Measurements from ENCODE around the gene MLF2. TPM values are rescaled to one million over a fixed set of nuclear protein-coding genes. Genes with fewer than 3 reads are reported as not detected.

MLF2 gene
- total RNA-seq, 1 experiment from 2014 or later = 175 TPM

DNA sequence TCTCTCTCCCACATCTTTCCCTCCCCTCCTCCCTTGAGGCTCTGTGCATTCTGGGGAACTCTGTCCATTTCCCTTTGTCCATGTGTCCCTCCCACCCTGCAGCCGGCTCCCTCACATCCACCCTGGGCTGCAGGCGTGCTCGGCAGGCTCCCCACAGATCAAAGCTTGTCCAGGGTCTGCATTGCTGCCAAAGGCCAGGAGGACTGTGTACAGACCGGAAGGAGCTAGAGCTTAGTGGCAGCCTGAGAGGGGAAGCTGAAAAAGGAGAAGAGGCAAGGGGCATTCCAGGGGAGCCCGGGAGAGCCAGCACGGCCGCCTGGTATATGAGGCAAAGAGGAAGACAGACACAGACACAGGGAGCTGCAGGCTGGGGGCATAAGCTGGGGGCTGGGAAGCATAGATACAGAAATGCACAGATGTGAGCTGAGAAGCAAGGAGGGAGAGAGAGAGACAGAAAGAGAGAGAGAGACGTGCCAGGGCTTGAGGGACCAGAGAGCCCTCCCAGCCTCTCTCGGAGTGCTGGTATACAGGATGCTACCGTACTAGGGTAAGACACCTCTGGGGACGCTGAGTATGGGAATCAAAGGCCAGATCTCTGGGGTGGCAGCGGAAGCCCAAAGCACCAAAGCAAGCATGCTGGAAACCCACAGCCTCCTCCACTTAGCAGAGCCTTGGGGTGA is 39.7 kb upstream of the MLF2 start:
- BruUV-seq (replicated peaks) = no TSS peak
- Histone ChIP-seq H3K4me3 (ENCODE audit: low read depth in 2 of 2, low read length in 2 of 2) (no peak overlapping the region), H3K36me3 (ENCODE audit: control insufficient read depth, insufficient read depth, low read length) (no peaks in the 10 kb centered on the region), H3K9me3 (ENCODE audit: control insufficient read depth, insufficient read depth, low read depth, low read length) (no peaks in the 10 kb centered on the region), H3K27me3 (ENCODE audit: control insufficient read depth, insufficient read depth, low read length) (no peaks in the 10 kb centered on the region), H3K27ac (ENCODE audit: low read length) (no peak overlapping the region), H3K4me1 (ENCODE audit: control insufficient read depth, insufficient read depth, low read length) (no peaks in the 10 kb centered on the region)
- ChIA-PET POLR2A (interaction anchor here (0.6 kb wide), 1 partner anchor 15 kb away, joined by 7 read pairs; no protein-coding TSS in a partner anchor), CTCF (interaction anchor here (0.6 kb wide), 1 partner anchor 143 kb away, joined by 4 read pairs; no protein-coding TSS in a partner anchor)
- in situ Hi-C loops (cut with HindIII; ENCODE audit: low pct_unique_long_range_greater_than_20kb, low sequenced_read_pairs) (no loop called here), intact Hi-C loops (cut with micrococcal nuclease; ENCODE audit: unreplicated experiment) (no loop called here)
- DNase-seq (ENCODE audit: low read depth, low spot score) (no peak), ATAC-seq (peak; percentile 70)
- TF ChIP-seq TCF7L2 (IDR thresholded peaks at IDR 0.05; ENCODE audit: low read depth, low read length) (no peak), SIN3A (IDR thresholded peaks at IDR 0.05; ENCODE audit: borderline replicate concordance, insufficient read depth, low read depth, low read length) (no peak), POLR2AphosphoS5 (IDR thresholded peaks at IDR 0.05; ENCODE audit: low read depth, low read length) (no peak)
- TF ChIP-seq, protein P1, sequence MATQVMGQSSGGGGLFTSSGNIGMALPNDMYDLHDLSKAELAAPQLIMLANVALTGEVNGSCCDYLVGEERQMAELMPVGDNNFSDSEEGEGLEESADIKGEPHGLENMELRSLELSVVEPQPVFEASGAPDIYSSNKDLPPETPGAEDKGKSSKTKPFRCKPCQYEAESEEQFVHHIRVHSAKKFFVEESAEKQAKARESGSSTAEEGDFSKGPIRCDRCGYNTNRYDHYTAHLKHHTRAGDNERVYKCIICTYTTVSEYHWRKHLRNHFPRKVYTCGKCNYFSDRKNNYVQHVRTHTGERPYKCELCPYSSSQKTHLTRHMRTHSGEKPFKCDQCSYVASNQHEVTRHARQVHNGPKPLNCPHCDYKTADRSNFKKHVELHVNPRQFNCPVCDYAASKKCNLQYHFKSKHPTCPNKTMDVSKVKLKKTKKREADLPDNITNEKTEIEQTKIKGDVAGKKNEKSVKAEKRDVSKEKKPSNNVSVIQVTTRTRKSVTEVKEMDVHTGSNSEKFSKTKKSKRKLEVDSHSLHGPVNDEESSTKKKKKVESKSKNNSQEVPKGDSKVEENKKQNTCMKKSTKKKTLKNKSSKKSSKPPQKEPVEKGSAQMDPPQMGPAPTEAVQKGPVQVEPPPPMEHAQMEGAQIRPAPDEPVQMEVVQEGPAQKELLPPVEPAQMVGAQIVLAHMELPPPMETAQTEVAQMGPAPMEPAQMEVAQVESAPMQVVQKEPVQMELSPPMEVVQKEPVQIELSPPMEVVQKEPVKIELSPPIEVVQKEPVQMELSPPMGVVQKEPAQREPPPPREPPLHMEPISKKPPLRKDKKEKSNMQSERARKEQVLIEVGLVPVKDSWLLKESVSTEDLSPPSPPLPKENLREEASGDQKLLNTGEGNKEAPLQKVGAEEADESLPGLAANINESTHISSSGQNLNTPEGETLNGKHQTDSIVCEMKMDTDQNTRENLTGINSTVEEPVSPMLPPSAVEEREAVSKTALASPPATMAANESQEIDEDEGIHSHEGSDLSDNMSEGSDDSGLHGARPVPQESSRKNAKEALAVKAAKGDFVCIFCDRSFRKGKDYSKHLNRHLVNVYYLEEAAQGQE (IDR thresholded peaks at IDR 0.05; ENCODE audit: insufficient read depth in 1 of 2, low read depth in 2 of 2, low read length in 1 of 2) = no peak
- TF ChIP-seq, protein P2, sequence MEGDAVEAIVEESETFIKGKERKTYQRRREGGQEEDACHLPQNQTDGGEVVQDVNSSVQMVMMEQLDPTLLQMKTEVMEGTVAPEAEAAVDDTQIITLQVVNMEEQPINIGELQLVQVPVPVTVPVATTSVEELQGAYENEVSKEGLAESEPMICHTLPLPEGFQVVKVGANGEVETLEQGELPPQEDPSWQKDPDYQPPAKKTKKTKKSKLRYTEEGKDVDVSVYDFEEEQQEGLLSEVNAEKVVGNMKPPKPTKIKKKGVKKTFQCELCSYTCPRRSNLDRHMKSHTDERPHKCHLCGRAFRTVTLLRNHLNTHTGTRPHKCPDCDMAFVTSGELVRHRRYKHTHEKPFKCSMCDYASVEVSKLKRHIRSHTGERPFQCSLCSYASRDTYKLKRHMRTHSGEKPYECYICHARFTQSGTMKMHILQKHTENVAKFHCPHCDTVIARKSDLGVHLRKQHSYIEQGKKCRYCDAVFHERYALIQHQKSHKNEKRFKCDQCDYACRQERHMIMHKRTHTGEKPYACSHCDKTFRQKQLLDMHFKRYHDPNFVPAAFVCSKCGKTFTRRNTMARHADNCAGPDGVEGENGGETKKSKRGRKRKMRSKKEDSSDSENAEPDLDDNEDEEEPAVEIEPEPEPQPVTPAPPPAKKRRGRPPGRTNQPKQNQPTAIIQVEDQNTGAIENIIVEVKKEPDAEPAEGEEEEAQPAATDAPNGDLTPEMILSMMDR (IDR thresholded peaks at IDR 0.05) = no peak

DNA sequence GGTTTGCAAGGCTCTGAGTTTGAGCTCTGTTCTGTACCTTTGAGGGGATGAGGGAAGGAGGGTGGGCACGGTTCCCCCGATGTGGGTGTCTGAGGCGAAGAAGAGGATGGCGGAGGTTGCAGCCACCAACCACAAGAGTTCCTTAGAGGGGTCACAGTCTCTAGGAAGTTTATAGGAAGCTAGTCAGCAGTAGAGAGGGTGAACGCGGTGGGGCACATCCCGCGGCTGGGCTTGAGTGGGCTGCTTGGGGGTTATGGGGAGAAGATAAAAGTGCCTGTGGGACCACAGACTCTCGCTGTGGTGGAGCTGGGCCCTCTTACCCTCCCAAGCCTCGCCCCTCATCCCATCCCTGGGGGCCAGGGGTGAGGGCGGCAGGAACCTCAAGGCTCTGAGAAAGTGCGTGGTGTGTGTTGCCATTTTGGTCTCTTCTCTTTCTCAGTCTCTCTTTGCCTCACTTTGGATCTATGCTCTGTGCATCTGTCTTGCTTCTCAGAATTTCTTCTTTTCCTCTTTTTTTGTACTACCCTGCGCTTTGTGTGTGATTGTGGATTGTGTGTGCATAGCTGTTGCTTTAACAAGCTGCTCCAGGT is 39.1 kb upstream of the MLF2 start:
- Histone ChIP-seq H3K27ac (ENCODE audit: low read length) (no peak overlapping the region), H3K27me3 (ENCODE audit: control insufficient read depth, insufficient read depth, low read length) (no peaks in the 10 kb centered on the region), H3K4me1 (ENCODE audit: control insufficient read depth, insufficient read depth, low read length) (no peaks in the 10 kb centered on the region), H3K9me3 (ENCODE audit: control insufficient read depth, insufficient read depth, low read depth, low read length) (no peaks in the 10 kb centered on the region), H3K4me3 (ENCODE audit: low read depth in 2 of 2, low read length in 2 of 2) (no peak overlapping the region), H3K36me3 (ENCODE audit: control insufficient read depth, insufficient read depth, low read length) (no peaks in the 10 kb centered on the region)
- ChIA-PET CTCF (interaction anchor here (0.6 kb wide), 1 partner anchor 163 kb away, joined by 9 read pairs; no protein-coding TSS in a partner anchor), POLR2A (no interaction called here)
- DNase-seq (ENCODE audit: low read depth, low spot score) = no peak
- BruUV-seq (replicated peaks) = no TSS peak
- ATAC-seq = no peak
- in situ Hi-C loops (cut with HindIII; ENCODE audit: low pct_unique_long_range_greater_than_20kb, low sequenced_read_pairs) = no loop called here
- TF ChIP-seq, protein P2 (IDR thresholded peaks at IDR 0.05) = no peak
- TF ChIP-seq SIN3A (IDR thresholded peaks at IDR 0.05; ENCODE audit: borderline replicate concordance, insufficient read depth, low read depth, low read length) (no peak), TCF7L2 (IDR thresholded peaks at IDR 0.05; ENCODE audit: low read depth, low read length) (no peak), POLR2AphosphoS5 (IDR thresholded peaks at IDR 0.05; ENCODE audit: low read depth, low read length) (no peak)
- TF ChIP-seq, protein P1 (IDR thresholded peaks at IDR 0.05; ENCODE audit: insufficient read depth in 1 of 2, low read depth in 2 of 2, low read length in 1 of 2) = no peak
- intact Hi-C loops (cut with micrococcal nuclease; ENCODE audit: unreplicated experiment) = no loop called here
